NCI-H1105 treated with DMSO at 0.1 percent for 48 hours (cell line): Measurements from ENCODE around the gene NPAT.
"Not testable (repeated sequence)": the region's sequence is repeated elsewhere in the genome, so short reads cannot be mapped to it uniquely, and the experiment has no call there.

Experiments
- DNase-seq: peaks from one replicate; lab custom pipeline; 2025; lab: John Stamatoyannopoulos, UW

The NPAT gene

DNA sequence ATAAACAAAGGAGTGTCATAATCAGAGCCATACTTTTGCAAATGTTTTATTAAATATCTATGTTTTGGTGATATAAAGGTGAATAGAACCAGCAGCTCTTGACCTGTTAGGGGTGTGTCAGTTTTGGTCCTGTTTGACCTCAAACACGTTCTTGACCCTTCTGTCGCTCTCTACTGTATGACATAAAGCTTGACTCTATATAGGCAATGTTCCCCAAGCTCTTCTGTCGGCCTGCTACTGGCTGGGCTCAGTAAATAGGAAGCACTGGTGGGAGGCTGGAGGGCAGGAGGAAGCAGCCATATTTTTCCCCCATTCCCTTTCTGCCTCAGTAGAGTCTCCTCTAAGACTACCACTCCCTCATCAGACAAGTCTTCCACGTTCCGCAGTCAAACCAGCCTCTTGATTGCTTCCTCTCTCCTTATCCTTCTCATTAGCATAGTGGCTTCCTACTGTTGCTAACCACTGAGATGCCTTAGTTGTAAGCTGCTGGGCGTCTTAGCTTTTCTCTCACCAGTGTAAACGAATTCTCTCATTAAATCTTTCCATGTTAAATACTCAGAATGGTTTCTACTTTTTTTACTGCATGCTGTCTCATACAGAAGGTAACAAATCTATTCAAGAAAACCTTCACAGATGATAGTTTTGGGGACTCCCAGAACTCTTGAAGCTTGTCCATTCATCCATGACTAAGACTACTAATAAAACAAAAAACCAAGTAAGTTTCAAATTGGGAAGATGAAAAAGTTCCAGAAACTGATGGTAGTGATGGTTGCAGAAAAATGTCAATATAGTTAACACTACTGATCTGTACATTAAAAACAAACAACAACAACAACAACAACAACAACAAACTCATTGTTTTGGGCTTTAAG, 3.3 kb downstream of the NPAT start:
- DNase-seq = no peak

DNA sequence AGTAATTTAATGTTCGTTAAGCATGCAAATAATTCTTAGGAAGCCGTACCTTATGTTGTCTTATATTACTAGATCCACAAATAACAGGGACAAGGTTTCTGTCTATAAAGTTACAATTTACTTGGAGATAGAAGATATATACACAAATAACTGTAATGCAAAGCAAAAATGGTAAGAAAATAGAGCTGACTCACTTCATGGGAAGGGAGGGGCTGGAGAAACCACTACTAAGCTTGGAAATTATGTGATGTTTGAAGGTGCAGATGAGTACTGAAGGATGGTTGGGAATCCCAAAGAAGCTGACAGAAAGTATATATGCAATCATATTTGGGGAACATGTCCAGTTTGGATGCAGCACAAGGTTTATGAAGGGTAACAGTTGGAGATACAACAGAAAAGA, 4.0 kb downstream of the NPAT start:
- no peak for DNase-seq

DNA sequence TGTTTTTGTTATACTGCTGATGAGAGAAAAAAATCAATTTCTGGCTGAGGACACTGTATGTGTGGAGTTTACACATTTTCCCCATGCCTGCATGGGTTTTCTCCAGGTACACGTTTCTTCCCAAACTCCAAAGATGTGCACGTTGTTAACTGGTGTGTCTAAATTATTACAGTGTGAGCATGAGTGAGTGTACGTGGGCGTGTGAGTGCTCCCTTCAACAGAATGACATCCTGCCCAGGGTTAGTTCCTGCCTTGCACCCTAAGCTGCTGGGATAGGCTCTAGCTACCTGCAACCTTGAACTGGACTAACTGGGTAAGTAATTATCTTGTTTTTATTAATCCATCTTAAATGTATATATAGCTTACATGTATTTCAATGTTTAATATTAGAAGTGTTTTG, 5.5 kb downstream of the NPAT start:
- no peak for DNase-seq

DNA sequence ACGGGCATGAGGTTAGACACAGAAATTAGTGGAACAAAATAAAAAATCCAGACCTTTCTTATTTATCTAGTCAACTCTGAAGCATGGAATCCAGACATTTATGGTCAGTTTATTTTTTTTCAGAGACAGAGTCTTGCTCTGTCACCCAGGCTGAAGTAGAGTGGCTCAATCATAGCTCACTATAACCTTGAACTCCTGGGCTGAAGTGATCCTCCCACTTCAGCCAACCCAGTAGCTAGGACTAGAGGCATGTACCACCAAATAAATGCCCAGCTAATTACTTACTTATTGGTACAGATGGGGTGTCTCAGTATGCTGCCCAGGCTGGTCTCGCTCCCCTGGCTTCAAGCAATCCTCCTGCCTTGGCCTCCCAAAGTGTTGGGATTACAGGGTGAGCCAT, 8.7 kb downstream of the NPAT start:
- DNase-seq = no peak

DNA sequence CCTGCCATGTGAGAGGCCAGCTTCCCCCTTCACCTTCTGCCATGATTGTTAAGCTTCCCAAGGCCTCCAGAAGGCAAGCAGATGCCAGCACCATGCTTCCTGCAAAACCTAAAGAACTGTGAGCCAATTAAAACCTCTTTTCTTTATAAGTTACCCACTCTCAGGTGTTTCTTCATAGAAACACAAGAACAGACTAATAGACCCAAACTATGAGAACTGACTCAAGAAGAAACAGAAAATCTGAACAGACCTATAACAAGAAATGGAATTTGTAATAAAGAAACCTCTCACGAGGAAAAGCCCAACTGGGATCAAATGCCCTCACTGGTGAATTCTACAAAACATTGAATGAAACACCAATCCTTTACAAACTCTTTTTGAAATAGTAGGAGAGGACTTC, 12.0 kb downstream of the NPAT start:
- no peak for DNase-seq

DNA sequence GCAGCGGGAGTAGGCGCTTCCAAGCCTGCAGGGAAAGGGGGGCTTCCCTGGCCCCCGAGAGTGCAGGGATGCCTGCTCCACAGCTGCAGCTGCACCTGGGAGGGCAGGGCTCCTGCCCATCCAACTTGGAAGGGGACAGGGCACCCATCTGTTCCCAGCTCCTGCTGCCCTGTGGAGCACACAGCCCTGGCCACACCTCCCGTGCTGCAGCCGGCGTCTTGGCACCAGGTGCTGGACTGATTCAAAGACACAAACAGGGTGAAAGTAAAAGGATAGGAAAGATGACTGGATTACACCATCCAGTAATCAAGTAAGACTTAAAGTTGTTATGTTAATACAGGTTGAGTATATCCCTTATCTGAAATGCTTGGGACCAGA, 14.8 kb downstream of the NPAT start:
- no peak for DNase-seq

DNA sequence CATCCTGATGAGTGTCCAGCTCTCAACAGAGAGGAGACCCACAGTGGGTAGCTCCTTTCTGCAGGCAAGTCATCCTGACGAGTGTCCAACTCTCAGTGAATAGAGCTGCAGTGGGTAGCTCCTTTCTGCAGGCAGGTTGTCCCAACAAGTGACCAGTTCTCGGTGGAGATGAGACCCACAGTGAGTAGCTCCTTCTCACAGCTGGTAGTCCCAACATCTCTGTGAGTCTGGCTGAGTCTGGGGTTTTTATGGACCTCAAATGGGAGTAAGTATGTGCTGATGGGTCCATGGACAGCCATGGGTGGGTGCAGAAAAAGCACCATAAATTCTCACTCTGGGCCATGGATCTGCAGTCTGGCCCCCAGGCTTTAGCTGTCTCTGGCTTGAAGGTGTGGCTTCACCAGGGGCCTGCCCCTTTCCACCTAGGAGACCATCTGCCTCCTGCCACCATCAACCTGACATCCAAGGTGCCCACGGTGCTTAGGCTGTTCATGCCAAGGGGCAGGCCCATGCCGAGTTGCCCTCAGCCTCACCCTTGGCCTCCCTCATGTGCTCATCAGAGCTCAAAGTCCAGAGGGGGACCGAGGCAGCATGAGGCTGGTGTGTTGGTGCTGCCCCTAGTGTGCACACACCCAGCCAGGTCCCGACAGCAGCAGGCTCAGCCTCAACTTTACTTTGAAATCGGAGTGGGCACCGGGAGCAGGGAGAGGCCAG, 15.3 kb downstream of the NPAT start:
- no peak for DNase-seq

DNA sequence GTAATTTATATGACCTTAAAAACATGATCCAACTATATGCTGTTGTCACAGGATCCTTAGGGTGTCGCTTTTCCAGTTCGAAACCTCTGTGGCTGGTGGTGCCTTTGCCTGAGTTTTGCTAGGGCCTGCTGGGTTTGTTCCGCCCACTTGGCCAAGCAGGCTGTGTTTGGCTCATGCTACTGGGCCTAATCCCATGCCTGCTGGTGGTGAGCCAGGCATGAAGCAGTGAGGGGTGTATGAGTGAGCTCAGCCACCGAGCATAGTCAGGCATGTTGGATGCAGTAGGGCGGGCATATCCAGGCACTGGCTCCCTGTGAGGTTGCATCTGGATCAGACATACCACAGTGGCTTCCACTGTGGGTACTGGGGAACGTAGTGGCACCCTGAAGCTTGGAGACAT, 16.3 kb downstream of the NPAT start:
- DNase-seq = no peak

DNA sequence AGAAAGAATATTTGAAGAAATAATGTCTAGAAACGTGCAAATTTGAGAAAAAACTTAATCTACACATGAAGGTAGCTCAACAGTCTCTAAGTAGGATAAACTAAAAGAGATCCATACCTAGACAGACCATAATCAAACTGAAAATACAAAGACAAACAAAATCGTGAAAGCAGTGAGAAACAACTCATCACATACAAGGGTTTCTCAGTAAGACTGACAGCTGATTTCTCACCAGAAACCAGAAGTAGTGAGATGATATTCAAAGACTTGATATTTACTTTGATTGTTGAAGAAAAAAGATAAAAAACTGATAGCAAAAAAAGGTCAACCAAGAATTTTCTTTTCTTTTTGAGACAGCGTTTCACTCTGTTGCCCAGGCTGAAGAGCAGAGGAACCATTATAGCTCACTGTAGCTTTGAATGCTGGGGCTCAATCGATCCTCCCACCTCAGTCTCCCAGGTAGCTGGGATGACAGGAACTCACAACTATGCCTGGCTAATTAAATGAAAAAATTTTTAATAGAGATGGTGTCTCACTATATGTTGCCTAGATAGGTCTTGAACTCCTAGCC, 17.4 kb downstream of the NPAT start:
- no peak for DNase-seq

DNA sequence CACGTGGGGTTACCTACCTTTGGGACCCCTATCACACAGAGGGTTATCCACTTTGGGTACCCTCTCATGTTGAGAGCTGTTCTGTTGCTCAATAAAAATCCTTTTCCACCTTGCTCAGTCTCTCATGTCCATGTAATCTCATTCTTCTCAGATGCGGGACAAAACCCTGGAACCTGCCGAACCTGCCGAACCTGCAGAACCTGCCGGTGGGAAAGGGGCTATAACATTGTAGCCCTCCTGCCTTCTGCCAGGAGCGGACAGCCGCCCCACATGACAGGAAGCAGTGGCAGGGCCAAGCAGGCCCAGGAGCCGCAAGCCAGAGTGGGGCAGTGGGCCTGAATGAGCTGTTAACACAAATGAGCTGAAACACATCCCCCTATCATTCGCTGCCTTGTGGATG, 18.1 kb downstream of the NPAT start:
- no peak for DNase-seq

DNA sequence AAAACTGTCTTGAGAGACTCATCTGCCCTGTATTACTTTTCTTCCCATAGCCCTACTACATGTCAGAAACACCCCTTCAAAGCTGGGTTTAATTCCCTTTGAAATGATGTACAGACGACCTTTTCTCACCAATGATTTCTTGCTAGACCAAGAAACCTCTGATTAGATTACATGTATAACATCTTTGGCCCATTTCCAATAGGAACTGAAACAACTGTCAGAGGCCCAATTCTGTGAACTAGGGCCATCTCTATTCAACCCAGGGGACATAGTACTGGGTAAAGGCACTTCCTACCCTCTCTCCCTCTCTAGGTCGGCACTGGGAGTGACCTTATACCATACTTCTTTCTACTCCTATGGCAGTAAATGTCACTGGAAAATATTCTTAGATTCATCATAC, 19.4 kb downstream of the NPAT start:
- no peak for DNase-seq

DNA sequence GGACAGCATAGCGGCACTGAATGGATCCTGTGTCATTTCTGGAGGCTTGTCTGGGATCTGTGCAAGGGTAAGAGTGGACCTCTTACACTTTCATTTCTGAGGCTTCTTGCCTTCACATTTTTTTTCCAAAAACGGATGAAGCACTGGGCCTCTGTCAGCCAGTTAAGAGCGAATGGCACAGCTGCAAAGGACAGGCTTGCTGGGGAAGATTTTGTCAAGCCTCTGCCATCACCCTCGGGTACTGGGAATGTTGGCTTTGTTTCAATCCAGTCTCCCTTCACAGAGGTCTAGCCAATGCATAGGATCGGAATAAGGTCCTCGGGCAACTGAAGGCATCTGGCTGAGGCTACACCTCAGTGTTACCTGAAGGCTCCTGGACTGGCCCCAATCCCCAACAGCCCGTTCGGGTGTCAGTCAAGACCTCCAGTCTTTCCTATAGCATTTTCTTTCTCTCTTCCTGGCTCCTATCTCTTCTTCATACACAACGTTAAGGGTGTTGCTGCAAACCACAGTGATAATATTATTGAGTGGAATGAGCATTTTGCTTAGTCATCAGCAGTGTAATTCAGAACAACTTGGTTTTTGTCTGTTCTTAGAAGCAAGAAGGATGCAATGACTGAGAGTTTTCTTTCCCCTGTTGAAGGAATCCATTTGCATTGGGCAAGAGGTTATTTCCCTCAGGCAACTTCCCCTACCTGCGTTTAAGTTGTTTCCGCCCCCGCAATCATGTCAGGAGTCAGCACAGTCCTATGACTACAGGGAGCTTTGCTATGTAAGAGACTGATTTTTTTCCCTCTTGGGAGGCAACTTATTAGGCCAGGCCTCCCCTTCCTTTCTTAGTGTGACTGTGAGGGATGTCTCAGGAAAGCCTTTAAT, 22.8 kb downstream of the NPAT start:
- DNase-seq = no peak

DNA sequence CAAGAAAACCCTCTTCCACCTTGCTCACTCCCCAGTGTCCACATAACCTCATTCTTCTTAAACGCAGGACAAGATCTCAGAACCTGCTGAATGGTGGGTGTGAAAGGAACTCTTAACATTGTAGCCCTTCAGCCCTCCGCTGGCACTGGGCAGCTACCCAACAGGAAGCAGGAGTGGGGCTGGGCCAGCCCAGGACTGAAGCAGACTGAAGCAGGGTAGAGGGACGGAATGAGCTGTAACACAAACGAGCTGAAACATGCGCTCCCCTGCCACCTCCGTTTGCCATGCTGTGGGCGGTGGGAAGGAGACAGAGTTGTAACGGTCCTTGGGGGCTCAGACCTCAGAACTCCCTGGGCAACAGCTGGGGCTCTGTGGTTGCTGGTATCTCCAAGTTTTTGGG, 23.6 kb downstream of the NPAT start:
- DNase-seq = no peak

DNA sequence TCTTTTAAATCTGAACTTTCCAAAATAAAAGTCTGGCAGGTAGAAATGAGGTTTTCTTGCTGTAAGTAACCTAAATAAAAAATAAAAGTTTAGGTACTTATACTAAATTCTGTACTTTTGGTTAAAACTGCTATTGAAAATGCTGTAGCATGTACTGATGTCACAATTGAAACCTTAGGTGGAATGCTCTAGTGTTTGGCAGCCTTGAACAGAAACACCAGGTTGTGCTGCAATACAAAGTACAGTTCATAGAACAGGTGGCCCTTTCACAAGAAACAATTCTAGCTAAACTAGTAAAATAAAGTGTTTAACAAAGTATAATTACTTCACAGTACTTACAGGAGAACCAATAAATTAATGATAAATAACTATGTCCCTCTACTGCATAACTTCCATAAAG, 25.1 kb downstream of the NPAT start:
- DNase-seq = no peak

DNA sequence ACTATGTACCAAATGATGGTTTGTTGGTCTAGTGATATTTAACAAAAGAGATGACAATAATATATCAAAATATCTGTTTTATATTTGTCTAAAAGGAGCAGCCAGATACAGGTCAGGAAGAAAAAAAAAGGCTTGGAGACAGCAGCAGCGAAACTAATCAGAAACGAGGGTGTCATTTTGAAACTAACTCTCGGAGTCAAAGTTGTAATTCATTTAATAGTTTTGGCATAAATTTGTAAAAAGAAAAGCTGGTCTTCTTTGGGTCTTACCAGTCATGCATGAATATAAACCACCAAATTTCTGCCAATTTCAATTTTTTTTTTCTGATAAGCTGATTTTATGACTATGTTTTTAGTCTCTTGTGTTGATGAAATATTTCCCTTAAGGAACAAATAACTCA, 25.5 kb downstream of the NPAT start:
- DNase-seq = no peak

DNA sequence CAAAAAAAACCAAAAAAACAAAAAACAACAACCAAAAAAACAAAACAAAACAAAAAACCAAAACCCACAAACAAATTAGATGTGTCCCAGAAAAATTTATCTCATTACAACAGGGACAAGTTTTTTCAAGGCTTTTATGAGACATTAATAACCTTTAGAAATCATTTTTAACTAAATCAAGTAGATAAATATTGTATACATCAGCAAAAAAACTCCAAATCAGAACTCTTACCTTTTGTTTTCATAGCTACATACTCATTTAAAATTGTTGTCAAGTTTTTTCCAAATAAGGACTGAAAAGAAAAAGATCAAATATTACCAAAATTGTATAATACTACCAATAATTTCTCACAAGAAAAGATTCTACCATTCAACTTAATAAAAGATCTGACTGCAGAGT, 28.7 kb downstream of the NPAT start:
- DNase-seq = no peak

DNA sequence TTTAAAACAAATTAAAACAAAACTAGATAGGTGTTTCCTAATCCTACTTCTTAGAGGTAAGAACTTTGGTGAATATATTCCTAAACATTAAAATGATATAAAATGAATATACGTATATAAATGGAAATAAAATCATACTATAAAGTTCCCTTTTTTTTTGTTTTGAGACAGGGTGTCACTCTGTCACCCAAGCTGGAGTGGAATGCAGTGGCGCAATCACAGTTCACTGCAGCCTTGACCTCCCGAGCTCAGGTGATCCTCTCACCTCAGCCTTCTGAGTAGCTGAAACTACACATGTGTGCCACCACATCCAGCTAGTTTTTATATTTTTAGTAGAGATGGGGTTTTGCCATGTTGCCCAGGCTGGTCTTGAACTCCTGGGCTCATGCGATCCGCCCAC, 44.9 kb downstream of the NPAT start:
- DNase-seq = no peak

DNA sequence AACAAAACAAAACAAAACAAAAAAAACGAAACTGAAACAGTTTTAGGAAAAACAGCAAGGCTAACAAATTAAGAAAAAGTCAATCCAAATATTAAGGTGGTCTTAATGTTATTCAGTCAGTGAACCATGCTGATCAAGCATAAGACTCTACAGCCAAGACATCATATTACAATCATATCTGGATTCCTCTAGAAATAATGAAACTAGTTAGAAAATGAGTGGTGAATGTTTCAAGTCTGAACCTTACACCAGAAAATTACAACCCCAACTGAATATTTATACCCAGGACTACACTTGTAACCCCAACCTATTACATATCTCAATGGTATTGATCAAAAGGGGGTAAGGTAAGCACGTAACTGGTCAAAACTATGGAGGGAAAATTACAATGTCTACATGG, 52.3 kb downstream of the NPAT start:
- no peak for DNase-seq

DNA sequence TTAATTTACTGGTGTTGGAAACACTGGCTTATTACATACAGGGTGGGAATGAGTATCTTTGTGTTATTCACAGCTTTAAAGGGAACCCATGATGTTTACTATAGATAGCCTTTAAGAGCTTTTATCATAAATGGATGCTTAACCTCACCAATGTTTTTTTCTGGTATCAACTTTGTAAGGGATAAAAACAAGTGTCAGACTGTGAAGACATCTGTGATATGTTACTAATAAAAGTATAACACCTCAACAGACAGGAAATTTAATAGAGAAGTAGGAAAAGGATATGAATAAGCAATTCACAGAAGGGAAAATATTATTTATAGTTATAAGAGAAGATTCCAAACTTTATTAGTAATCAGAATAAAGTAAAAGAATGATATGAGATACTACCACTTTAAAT, 54.8 kb downstream of the NPAT start:
- DNase-seq = no peak

DNA sequence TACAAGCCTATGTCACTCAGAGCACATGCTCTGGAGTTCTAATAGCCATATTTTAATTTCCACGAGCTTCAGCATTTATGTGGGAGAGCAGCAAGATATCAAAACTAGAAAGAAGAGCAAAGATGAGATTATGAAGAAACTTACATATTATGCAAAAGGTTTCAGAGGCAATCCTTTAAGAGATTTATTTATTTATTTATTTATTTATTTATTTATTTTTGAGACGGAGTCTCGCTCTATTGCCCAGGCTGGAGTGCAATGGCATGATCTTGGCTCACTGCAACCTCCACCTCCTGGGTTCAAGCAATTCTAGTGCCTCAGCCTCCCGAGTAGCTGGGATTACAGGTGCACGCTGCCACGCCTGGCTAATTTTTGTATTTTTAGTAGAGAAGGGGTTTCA, 59.6 kb downstream of the NPAT start:
- DNase-seq = not testable (repeated sequence)

DNA sequence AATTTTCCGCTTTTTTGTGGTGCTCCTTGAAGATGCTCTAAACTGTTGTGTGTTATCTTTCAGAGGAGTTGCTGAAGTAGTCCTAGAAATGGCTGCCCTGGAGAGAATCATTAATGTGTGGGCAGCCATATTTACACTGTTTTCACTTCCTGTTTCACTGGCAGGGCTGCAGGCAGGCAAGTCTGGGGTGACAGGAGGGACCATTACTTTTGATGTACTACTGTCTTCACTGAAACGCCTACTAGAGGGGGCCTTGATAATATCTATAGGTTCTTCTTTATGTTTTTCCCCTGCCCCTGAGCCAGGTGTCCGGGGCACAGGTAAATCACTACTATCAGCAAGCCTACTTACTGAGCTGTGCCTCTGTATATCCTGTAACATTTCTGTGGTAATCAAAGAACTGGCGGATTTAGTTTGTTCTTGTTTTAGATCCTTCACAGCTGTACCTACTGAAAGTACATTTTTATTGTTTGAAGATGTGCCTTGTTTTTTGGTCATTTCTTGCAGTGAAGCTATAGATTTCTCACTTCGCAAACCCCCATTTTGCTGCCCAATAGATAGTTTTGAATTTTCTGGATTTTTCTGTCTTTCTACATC, 61.4 kb downstream of the NPAT start:
- no peak for DNase-seq

DNA sequence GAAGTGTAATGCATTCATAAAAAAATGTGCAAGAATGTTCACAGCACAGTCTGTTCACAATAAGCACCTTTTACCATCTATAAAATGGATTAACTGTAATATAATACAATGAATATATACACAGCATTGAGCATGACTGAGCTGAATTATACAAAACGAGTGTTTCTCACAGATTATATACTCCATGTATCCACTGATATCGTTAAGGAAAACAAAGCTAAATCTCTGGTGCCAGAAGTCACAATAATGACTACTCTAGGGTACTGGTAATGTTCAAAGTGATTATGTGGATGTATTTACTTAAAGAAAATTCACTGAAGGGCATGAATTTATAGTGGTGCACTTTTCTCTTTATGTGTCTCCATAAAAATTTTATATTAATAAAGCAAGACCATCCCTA, 67.8 kb downstream of the NPAT start:
- DNase-seq = no peak
